ENCODE results near the gene AQP10. TPM values are rescaled to one million over a fixed set of nuclear protein-coding genes. Genes with fewer than 3 reads are reported as not detected.

The AQP10 gene
- total and polyA plus RNA-seq, 9 of the 15 experiments (the other 6 are each of a cell fraction or from before 2014, with no cell fraction given): 0.37 to 9.7 (median 1.9) TPM

GRCh38 chr1:154290921-154291320 lies 30.0 kb upstream of the AQP10 start:
- Histone ChIP-seq H3K9me1 (ENCODE audit: control insufficient read depth, insufficient read depth, low read length) (no peaks in the 10 kb centered on the region), H3K4me1 (replicated peaks in 1 of 2; ENCODE audit: control insufficient read depth in 2 of 2, insufficient read depth in 2 of 2, low read length in 2 of 2) (peaks cover 12 to 14% of the 10 kb centered on the region in 2 experiments; a peak in 4 of 5 replicates), H3K27me3 (ENCODE audit: control insufficient read depth in 2 of 2, insufficient read depth in 2 of 2, low read length in 2 of 2) (no peaks in the 10 kb centered on the region), H3K36me3 (ENCODE audit: control insufficient read depth, insufficient read depth, low read length) (no peaks in the 10 kb centered on the region), H3K9ac (ENCODE audit: insufficient read depth in 1 of 2, low read depth in 2 of 2, low read length in 2 of 2) (peak overlapping the region; percentile 49 to 77; a peak in 3 of 4 replicates), H3K27ac (ENCODE audit: extremely low read depth, low read depth, low read length) (peak overlapping the region; percentile 76), H3K79me2 (ENCODE audit: control insufficient read depth, insufficient read depth, low read length) (no peaks in the 10 kb centered on the region), H4K20me1 (replicated peaks; ENCODE audit: control insufficient read depth, insufficient read depth, low read length) (no peaks in the 10 kb centered on the region), H2AFZ (ENCODE audit: low read depth, low read length) (peak overlapping the region; percentile 83), H3K9me3 (replicated peaks; ENCODE audit: control insufficient read depth, insufficient read depth, low read depth, low read length) (peaks cover 8% of the 10 kb centered on the region), H3K4me2 (ENCODE audit: insufficient read depth, low read length) (peak overlapping the region; percentile 65), H3K4me3 (no peak overlapping the region)
- WGBS (ENCODE audit: insufficient coverage, low coverage, missing lambda C conversion rate): 67% methylated on average over 1 of the region's 1 CpG
- ChIA-PET POLR2A (interaction anchor here (1.0 to 2.4 kb wide), 7 partner anchors 13 to 323 kb away, joined by 3 to 10 read pairs (median 3); partner anchors contain the start of gene CREB3L4), CTCF (ENCODE audit: low intra/inter-chr PET ratio) (no interaction called here)
- in situ Hi-C loops (cut with MboI): no loop called here
- BruUV-seq (replicated peaks): no TSS peak
- DNase-seq (ENCODE audit: extremely low read depth in 1 of 4, low spot score in 3 of 4) (peak in 2 of 4 experiments; percentile 10 to 32), ATAC-seq (peak; percentile 73), FAIRE-seq (peak; percentile 26)
- intact Hi-C loops (cut with micrococcal nuclease): loop anchor here (2.0 kb wide), 1 partner anchor 30 kb away; the partner anchor contains the start of gene AQP10
- TF ChIP-seq SMARCC2 (IDR thresholded peaks at IDR 0.05; ENCODE audit: low read depth): no peak

GRCh38 chr1:154295408-154296235 lies 25.3 kb upstream of the AQP10 start:
- H3K9me1 ChIP-seq (ENCODE audit: control insufficient read depth, insufficient read depth, low read length): no peaks in the 10 kb centered on the region
- no peaks in the 10 kb centered on the region for H3K27me3 ChIP-seq (ENCODE audit: control insufficient read depth in 2 of 2, insufficient read depth in 2 of 2, low read length in 2 of 2)
- ChIA-PET POLR2A (interaction anchor here (0.8 kb wide), 1 partner anchor 9 kb away, joined by 4 read pairs; no protein-coding TSS in a partner anchor), CTCF (ENCODE audit: low intra/inter-chr PET ratio) (no interaction called here)
- no peak overlapping the region for H3K4me2 ChIP-seq (ENCODE audit: insufficient read depth, low read length)
- H3K36me3 ChIP-seq (ENCODE audit: control insufficient read depth, insufficient read depth, low read length): no peaks in the 10 kb centered on the region
- H3K4me1 ChIP-seq (replicated peaks in 1 of 2; ENCODE audit: control insufficient read depth in 2 of 2, insufficient read depth in 2 of 2, low read length in 2 of 2): peaks cover 7 to 9% of the 10 kb centered on the region in 2 experiments; a peak in 3 of 5 replicates
- no peak overlapping the region for H2AFZ ChIP-seq (ENCODE audit: low read depth, low read length)
- peaks cover 8% of the 10 kb centered on the region for H3K9me3 ChIP-seq (replicated peaks; ENCODE audit: control insufficient read depth, insufficient read depth, low read depth, low read length)
- intact Hi-C loops (cut with micrococcal nuclease): no loop called here
- 22% methylated on average over 8 of the region's 8 CpGs for WGBS (ENCODE audit: insufficient coverage, low coverage, missing lambda C conversion rate)
- H3K79me2 ChIP-seq (ENCODE audit: control insufficient read depth, insufficient read depth, low read length): no peaks in the 10 kb centered on the region
- H3K4me3 ChIP-seq: no peak overlapping the region
- no TSS peak for BruUV-seq (replicated peaks)
- no peak overlapping the region for H3K27ac ChIP-seq (ENCODE audit: extremely low read depth, low read depth, low read length)
- ATAC-seq (no peak), DNase-seq (ENCODE audit: extremely low read depth in 1 of 4, low spot score in 3 of 4) (peak in 3 of 4 experiments; percentile 48 to 50 (median 49)), FAIRE-seq (no peak)
- no peaks in the 10 kb centered on the region for H4K20me1 ChIP-seq (replicated peaks; ENCODE audit: control insufficient read depth, insufficient read depth, low read length)
- H3K9ac ChIP-seq (ENCODE audit: insufficient read depth in 1 of 2, low read depth in 2 of 2, low read length in 2 of 2): no peak overlapping the region
- in situ Hi-C loops (cut with MboI): no loop called here
- TF ChIP-seq JUN (IDR thresholded peaks at IDR 0.05; ENCODE audit: borderline replicate concordance, low read depth, low read length) (0 out of 2 replicates have a peak, but pooled peaks have one; percentile 9), JUN (CRISPR knock-in tag; IDR thresholded peaks at IDR 0.05; ENCODE audit: borderline replicate concordance) (no peak), YY1 (IDR thresholded peaks at IDR 0.05; ENCODE audit: borderline replicate concordance in 1 of 3, control insufficient read depth in 1 of 3, extremely low read depth in 1 of 3, insufficient read depth in 3 of 3, insufficient read length in 1 of 3, insufficient replicate concordance in 2 of 3, low read depth in 1 of 3, low read length in 2 of 3) (peak in 1 of 3 experiments; percentile 47), NBN (IDR thresholded peaks at IDR 0.05; ENCODE audit: low read depth) (peak; percentile 76; the same call in 1 of the 2 replicates), PURB (CRISPR knock-in tag; IDR thresholded peaks at IDR 0.05; ENCODE audit: low read depth) (no peak), ZNF384 (IDR thresholded peaks at IDR 0.05; ENCODE audit: low read depth, low read length) (peak; percentile 41; the same call in 1 of the 2 replicates), ETS1 (conservative IDR thresholded peaks at IDR 0.05; ENCODE audit: control insufficient read depth, low read depth, low read length) (no peak), TCF3 (CRISPR knock-in tag; IDR thresholded peaks at IDR 0.05) (no peak), NCOA1 (IDR thresholded peaks at IDR 0.05; ENCODE audit: low read depth) (0 out of 2 replicates have a peak, but pooled peaks have one; percentile 32), HOXB6 (CRISPR knock-in tag; IDR thresholded peaks at IDR 0.05; ENCODE audit: borderline replicate concordance) (no peak)
